DMS 273 (cell line): ENCODE data around the gene KMT2C.

Source experiments
- DNase-seq: peaks from one replicate; lab custom pipeline; 2025; ENCODE audit not compliant: unreplicated experiment; lab: John Stamatoyannopoulos, UW

KMT2C gene

GRCh38 chr7:152145853-152146466 lies 289.8 kb downstream of the KMT2C start:
- peak; percentile 58 for DNase-seq

GRCh38 chr7:152144557-152145245 lies 291.1 kb downstream of the KMT2C start:
- no peak for DNase-seq

- DNase-seq: no peak
Observed at GRCh38 chr7:152142976-152143595, 292.7 kb downstream of the KMT2C start.

GRCh38 chr7:152140560-152140959 lies 295.2 kb downstream of the KMT2C start:
- no peak for DNase-seq

GRCh38 chr7:152140067-152140466 lies 295.7 kb downstream of the KMT2C start:
- DNase-seq: no peak

GRCh38 chr7:152137476-152138025 lies 298.3 kb downstream of the KMT2C start:
- DNase-seq: peak; percentile 19

GRCh38 chr7:152136686-152137085 lies 299.1 kb downstream of the KMT2C start:
- DNase-seq: no peak

- DNase-seq: no peak
Observed at GRCh38 chr7:152133804-152134203, 302.0 kb downstream of the KMT2C start.

- DNase-seq: no peak
Observed at GRCh38 chr7:152132812-152133211, 303.0 kb downstream of the KMT2C start.

GRCh38 chr7:152131981-152132494 lies 303.8 kb downstream of the KMT2C start:
- DNase-seq: no peak

- DNase-seq: no peak
Observed at GRCh38 chr7:152130658-152131590, 304.9 kb downstream of the KMT2C start.

GRCh38 chr7:152129682-152130081 lies 306.1 kb downstream of the KMT2C start:
- DNase-seq: no peak

GRCh38 chr7:152128741-152129461 lies 306.9 kb downstream of the KMT2C start:
- no peak for DNase-seq

GRCh38 chr7:152128252-152128651 lies 307.6 kb downstream of the KMT2C start:
- no peak for DNase-seq

GRCh38 chr7:152127229-152127628 lies 308.6 kb downstream of the KMT2C start:
- no peak for DNase-seq

- DNase-seq: no peak
Observed at GRCh38 chr7:152126741-152127140, 309.1 kb downstream of the KMT2C start.

- no peak for DNase-seq
Observed at GRCh38 chr7:152122540-152122939, 313.3 kb downstream of the KMT2C start.

GRCh38 chr7:152121432-152121831 lies 314.4 kb downstream of the KMT2C start:
- no peak for DNase-seq

GRCh38 chr7:152120776-152121175 lies 315.0 kb downstream of the KMT2C start:
- no peak for DNase-seq

GRCh38 chr7:152120210-152120609 lies 315.6 kb downstream of the KMT2C start:
- DNase-seq: no peak
